Activated T-cell treated with anti-CD3 and anti-CD28 coated beads, Interleukin-2, amount 50 U/mL, for 24 hours (primary cell): Measurements from ENCODE around the gene CLK3.
A peak's percentile ranks its signal among the peaks of the same experiment; 100 is the strongest.
"Not testable (repeated sequence)": the region's sequence is repeated elsewhere in the genome, so short reads cannot be mapped to it uniquely, and the experiment has no call there.

Experiments
- DNase-seq: peaks from one replicate; pipeline ENCODE4 v3.0.0-alpha.2; 2020
- H3K27ac Mint-ChIP-seq: 2 replicates; pipeline ENCODE4 v1.8.0; 2020; ENCODE audit warnings: mild to moderate bottlenecking, mixed read lengths
- H3K27me3 Mint-ChIP-seq: 2 replicates; pipeline ENCODE4 v1.8.0; 2020; ENCODE audit warnings: mixed read lengths
- H3K36me3 Mint-ChIP-seq: 2 replicates; pipeline ENCODE4 v1.8.0; 2020; ENCODE audit warnings: low read depth, mixed read lengths
- H3K4me1 Mint-ChIP-seq: 2 replicates; pipeline ENCODE4 v1.8.0; 2020; ENCODE audit warnings: low read depth, mixed read lengths
- H3K4me3 Mint-ChIP-seq: 2 replicates; pipeline ENCODE4 v1.8.0; 2020; ENCODE audit warnings: mild to moderate bottlenecking, moderate library complexity, mixed read lengths
- H3K9me3 Mint-ChIP-seq: 2 replicates; pipeline ENCODE4 v1.8.0; 2020; ENCODE audit warnings: mixed read lengths

CLK3 gene

DNA sequence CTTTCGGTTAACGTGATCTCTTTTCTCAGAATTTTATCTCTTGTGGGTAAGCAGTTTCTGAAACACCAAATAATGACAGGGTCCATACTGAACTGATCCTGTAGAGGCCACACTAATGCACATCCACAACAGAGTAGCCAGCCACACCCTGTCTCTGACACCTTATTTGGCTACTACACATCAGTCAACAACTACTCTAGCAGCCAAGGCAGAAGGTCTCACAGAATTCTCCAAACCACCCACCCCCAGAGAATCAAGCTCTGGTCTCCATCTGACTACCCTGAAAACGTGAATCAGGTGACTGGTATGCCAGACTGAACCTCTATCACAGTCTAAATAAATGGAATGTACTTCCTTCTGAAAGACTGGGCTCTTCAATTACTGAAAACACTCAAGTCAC is 42.2 kb downstream of the CLK3 start:
- Mint-ChIP-seq H3K4me3 (no peak overlapping the region), H3K4me1 (peaks cover 25% of the 10 kb centered on the region), H3K9me3 (no peaks in the 10 kb centered on the region), H3K36me3 (peaks cover 39% of the 10 kb centered on the region), H3K27ac (peak overlapping the region; percentile 47), H3K27me3 (no peaks in the 10 kb centered on the region)
- DNase-seq = no peak

DNA sequence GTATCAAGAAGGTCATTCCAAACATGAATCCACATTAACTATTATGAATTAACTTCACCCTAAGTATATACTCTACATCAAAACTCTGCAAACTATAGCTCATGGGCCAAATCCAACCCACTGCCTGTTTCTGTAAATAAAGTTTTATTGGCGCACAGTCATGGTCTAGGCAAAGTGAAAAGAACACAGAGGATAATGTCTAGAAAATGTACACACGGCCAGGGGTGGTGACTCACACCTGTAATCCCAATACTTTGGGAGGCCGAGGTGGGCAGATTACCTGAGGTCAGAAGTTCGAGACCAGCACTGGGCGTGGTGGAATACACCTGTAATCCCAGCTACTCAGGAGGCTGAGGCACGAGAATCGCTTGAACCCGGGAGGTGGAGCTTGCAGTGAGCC is 45.6 kb downstream of the CLK3 start:
- not testable (repeated sequence) for H3K27me3 Mint-ChIP-seq, H3K27ac Mint-ChIP-seq, H3K9me3 Mint-ChIP-seq, DNase-seq, H3K4me3 Mint-ChIP-seq
- H3K4me1 Mint-ChIP-seq = peaks cover 28% of the 10 kb centered on the region
- peaks cover 19% of the 10 kb centered on the region for H3K36me3 Mint-ChIP-seq

DNA sequence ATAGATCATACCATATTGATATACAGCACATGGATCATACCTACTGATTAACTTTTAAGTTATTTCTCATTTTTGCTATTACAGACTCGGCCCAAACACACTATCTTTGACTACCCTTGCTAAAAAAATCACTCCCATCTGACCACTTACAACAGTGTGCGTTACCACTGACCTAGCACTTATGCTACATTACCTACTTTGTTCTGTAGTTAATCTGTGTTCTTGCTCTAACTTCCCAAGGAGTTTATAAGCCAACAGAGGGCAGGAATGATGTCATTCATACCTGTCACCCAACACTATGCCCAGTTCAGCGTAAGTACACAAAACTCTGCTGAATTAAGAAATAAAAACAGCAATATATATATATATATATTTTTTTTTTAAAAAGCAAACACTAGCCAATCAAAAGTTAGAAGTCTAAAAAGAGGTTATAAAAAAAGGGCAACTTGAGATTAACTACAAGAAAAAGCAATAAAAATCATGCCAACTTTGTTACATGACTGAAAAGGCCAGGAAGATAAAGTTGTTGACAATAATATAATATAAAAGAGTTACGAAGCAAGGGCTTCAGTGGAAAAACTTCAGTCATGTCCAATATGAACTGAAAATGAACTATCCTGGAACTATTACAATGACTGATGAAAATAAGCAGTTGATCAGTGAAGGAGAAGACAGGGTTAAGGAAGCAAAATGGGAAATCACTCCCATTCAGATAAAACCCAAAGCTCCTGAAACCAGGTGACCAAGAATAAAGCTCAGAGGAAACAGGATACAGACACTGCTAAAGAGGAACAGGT is 46.6 kb downstream of the CLK3 start:
- H3K27me3 Mint-ChIP-seq = no peaks in the 10 kb centered on the region
- no peak overlapping the region for H3K4me3 Mint-ChIP-seq
- H3K27ac Mint-ChIP-seq = no peak overlapping the region
- no peak for DNase-seq
- no peaks in the 10 kb centered on the region for H3K9me3 Mint-ChIP-seq
- H3K36me3 Mint-ChIP-seq = peaks cover 22% of the 10 kb centered on the region
- peaks cover 25% of the 10 kb centered on the region for H3K4me1 Mint-ChIP-seq

DNA sequence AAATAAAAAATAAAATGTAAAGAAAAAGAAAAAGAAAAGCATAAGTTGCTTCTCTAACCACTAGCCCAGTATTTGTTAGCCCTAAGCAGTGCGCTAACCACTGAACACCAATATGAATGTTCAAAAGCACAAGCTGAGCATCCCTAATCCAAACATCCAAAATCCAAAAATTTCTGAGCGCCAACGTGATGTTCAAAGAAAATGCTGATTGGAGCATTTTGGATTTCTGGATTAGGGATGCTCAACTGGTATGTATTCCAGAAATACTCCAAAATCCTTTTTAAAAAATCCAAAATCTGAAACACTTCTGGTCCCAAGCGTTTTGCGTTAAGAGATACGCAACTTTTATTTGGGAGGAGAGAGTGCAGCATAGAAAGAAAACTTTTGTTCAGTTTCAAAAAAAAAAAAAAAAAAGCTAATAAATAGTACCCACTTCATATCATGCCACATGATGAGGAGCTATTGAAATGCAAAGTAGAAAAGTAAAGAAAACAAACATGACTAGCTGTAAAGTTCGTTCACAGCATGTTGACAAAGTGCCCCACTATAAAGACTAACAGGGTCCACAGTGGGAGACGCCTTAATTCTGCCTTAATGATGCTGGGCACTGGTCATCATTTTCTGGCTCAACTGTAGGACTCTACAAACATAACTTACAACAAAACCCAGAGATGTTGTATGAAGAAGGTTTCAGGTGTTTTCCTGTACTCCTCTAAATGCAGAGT is 47.8 kb downstream of the CLK3 start:
- Mint-ChIP-seq H3K27ac (no peak overlapping the region), H3K4me1 (peaks cover 18% of the 10 kb centered on the region), H3K9me3 (no peaks in the 10 kb centered on the region), H3K4me3 (no peak overlapping the region), H3K27me3 (no peaks in the 10 kb centered on the region), H3K36me3 (peaks cover 29% of the 10 kb centered on the region)
- DNase-seq = no peak

DNA sequence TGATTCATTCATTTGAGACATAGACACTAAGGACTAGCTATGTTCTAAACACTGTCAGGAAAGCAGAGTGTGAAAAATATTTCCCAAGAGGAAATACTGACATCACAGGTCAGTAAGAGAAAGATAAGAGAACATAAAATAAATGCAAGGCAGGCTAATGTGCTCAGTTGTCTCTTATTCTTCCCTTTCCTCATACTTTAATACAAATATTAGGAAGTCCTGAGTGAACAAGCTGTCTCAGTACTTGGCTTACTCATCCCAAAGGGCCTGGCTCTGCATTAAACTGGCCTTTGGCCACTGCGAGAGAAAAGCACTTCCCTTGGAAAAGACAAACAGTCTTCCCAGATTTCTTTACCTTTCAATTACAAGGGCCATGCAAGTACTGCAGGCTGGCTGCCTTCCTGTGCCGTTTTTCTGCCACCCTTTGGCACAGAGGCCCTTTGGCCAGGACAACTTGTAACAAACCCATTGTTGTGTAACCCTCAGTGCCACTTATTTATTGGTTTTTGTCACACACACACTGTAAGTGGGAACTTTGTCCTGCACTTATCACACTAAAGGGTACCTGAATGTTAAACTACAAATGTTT is 48.5 kb downstream of the CLK3 start:
- peak overlapping the region; percentile 24 for H3K27ac Mint-ChIP-seq
- H3K4me1 Mint-ChIP-seq = peaks cover 18% of the 10 kb centered on the region
- DNase-seq = no peak
- peaks cover 33% of the 10 kb centered on the region for H3K36me3 Mint-ChIP-seq
- H3K9me3 Mint-ChIP-seq = no peaks in the 10 kb centered on the region
- H3K4me3 Mint-ChIP-seq = no peak overlapping the region
- H3K27me3 Mint-ChIP-seq = no peaks in the 10 kb centered on the region

DNA sequence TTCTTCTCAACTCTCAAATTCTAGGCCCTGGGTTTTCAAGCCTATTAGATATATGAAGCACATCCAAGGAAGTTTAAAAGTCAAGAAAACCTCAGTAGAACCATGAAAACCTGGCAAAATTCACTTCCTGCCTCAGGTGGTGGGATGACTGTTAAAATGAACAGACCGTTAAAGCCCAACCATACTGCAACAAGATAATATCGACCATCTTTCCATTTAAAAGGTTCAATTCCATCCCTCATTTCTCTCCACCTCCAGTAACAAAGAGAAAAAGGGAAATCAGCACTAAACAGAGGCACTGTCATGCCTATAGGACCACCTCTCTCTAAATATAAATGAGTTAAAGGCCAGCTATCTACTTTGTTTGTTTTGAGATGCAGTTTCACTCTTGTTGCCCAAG is 49.0 kb downstream of the CLK3 start:
- Mint-ChIP-seq H3K36me3 (peaks cover 34% of the 10 kb centered on the region), H3K4me1 (peaks cover 18% of the 10 kb centered on the region), H3K4me3 (no peak overlapping the region), H3K27me3 (no peaks in the 10 kb centered on the region), H3K27ac (peak overlapping the region; percentile 12), H3K9me3 (no peaks in the 10 kb centered on the region)
- no peak for DNase-seq

DNA sequence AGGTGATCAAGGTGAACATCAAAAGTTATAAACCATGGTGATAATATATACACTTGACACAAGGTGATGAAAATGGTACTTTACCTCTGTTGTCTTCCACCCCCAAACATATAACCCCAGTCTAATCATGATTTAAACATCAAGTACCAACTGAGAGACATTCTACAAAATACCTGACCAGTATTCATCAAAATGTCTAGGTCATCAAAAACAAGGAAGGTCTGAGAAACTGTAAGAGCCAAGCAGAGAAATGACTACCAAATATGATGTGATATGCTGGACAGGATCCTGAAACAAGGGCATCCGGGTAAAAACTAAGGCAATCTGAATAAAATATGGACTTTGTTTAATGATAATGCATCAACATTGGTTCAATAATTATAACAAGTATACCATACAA is 52.3 kb downstream of the CLK3 start:
- Mint-ChIP-seq H3K4me1 (peaks cover 13% of the 10 kb centered on the region), H3K4me3 (no peak overlapping the region), H3K36me3 (peaks cover 54% of the 10 kb centered on the region), H3K9me3 (no peaks in the 10 kb centered on the region), H3K27me3 (no peaks in the 10 kb centered on the region), H3K27ac (no peak overlapping the region)
- no peak for DNase-seq

DNA sequence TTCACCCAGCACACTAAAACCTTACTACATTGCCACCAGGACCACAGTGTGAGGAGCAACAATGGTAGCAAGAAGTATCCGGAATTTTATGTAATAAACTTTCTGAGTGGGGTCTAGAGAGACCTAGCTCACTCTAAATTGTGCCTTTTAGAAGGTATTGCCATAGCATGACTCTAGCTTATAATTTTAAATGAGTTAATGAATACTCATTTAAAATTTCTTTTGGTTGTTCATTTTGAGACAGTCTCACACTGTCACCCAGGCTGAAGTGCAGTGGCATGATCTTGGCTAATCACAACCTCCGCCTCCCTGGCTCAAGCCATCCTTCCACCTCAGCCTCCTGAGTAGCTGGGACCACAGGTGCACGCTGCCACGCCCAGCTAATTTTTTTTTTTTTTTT is 54.0 kb downstream of the CLK3 start:
- Mint-ChIP-seq H3K27ac (no peak overlapping the region), H3K36me3 (peaks cover 67% of the 10 kb centered on the region), H3K9me3 (no peaks in the 10 kb centered on the region), H3K4me3 (no peak overlapping the region), H3K4me1 (peaks cover 5% of the 10 kb centered on the region), H3K27me3 (no peaks in the 10 kb centered on the region)
- DNase-seq = no peak

DNA sequence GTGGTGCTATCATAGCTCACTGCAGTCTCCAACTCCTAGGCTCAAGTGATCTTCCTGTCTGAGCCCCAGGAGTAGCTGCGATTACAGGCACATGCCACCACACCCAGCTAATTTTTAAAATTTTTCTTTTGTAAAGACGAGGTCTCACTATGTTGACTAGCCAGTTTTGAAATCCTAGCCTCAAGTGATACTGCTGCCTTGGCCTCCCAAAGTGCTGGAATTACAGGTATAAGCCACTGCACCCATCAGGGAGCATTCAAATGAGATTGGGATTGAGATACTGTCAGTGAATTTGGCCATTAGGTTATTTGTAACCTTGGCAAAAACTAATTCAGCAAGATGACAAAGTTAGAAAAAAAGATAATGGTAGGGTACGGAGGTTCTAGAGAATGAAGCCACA is 58.5 kb downstream of the CLK3 start:
- no peak for DNase-seq
- no peak overlapping the region for H3K27ac Mint-ChIP-seq
- peaks cover 50% of the 10 kb centered on the region for H3K36me3 Mint-ChIP-seq
- H3K4me1 Mint-ChIP-seq = peaks cover 10% of the 10 kb centered on the region
- H3K27me3 Mint-ChIP-seq = no peaks in the 10 kb centered on the region
- H3K4me3 Mint-ChIP-seq = no peak overlapping the region
- no peaks in the 10 kb centered on the region for H3K9me3 Mint-ChIP-seq

DNA sequence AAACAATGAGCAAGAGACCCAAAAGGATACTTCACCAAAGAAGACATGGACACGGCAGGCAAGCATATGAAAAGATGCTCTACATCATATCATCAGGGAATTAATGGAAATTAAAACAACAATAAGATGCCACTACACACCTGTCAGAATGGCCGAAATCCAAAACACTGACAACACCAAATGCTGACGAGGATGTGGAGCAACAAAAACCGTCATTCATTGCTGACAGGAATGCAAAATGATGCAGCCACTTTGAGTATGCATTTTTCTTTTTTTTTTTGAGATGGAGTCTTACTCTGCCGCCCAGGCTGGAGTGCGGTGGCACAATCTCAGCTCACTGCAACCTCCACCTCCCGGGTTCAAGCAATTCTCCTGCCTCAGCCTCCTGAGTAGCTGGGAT is 61.2 kb downstream of the CLK3 start:
- Mint-ChIP-seq H3K27ac (no peak overlapping the region), H3K9me3 (no peaks in the 10 kb centered on the region), H3K4me3 (no peak overlapping the region), H3K36me3 (peaks cover 31% of the 10 kb centered on the region), H3K4me1 (peaks cover 23% of the 10 kb centered on the region), H3K27me3 (no peaks in the 10 kb centered on the region)
- no peak for DNase-seq
